ENCODE data around the gene CCRL2. TPM values are rescaled to one million over a fixed set of nuclear protein-coding genes. Genes with fewer than 3 reads are reported as not detected.

Gene CCRL2
- total and polyA plus RNA-seq, 12 donors = 0.60 to 6.8 (median 1.9) TPM

DNA sequence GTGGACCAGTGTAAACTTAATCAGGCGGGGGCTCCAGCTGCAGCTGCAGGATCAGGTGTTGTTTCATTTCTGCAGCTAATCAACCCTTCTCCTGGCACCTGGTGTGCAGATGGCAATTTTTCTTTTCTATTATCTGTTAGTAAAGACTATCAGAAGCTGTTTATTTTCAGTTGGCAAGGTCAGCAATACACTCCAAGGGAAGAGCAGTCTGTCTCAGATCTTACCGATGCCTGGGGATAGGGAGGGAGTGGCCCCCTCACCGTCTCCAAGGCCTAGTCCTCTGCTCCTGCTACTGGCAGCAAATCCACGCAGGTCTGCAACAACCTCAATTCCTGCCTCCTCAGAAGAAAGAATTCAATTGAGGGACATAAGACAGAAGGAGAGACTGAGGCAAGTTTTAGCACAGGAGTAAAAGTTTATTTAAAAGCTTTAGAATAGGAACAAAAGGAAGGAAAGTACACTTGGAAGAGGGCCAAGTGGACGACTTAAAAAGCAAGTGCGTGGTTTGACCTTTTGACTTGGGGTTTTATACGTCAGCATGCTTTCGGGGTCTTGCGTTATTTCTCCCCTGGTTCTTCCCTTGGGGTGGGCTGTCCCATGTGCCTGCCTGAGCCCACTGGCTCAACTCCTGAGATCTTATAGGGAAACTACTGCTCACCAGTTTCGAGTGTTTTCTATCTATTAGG lies 9.2 kb downstream of the CCRL2 start:
- no peaks in the 10 kb centered on the region for H3K36me3 ChIP-seq (replicated peaks in 1 of 2)
- intact Hi-C loops (cut with DNase I) = no loop called here
- H3K9me3 ChIP-seq (replicated peaks in 1 of 3) = no peaks in the 10 kb centered on the region
- H3K4me1 ChIP-seq (replicated peaks in 1 of 2) = no peaks in the 10 kb centered on the region
- H3K27me3 ChIP-seq = no peaks in the 10 kb centered on the region
- TF ChIP-seq POLR2A (IDR thresholded peaks at IDR 0.05) (no peak), CTCF (IDR thresholded peaks at IDR 0.05) (no peak)
- H3K4me3 ChIP-seq = no peak overlapping the region
- H3K27ac ChIP-seq = no peak overlapping the region
- no peak for DNase-seq
- WGBS, 4 donors = 50 to 59% (median 50%) methylated on average over 10 of the region's 10 CpGs

- 81 to 90% (median 86%) methylated on average over 7 of the region's 7 CpGs for WGBS, 4 donors
- Histone ChIP-seq H3K27me3 (no peaks in the 10 kb centered on the region), H3K36me3 (replicated peaks in 1 of 2) (no peaks in the 10 kb centered on the region), H3K9me3 (replicated peaks in 1 of 3) (no peaks in the 10 kb centered on the region), H3K4me1 (replicated peaks in 1 of 2) (no peaks in the 10 kb centered on the region), H3K27ac (no peak overlapping the region), H3K4me3 (no peak overlapping the region)
- TF ChIP-seq CTCF (IDR thresholded peaks at IDR 0.05) (no peak), POLR2A (IDR thresholded peaks at IDR 0.05) (no peak)
- intact Hi-C loops (cut with DNase I) = no loop called here
- no peak for DNase-seq
Measured at GRCh38 chr3:46416811-46417510, 9.9 kb downstream of the CCRL2 start.

DNA sequence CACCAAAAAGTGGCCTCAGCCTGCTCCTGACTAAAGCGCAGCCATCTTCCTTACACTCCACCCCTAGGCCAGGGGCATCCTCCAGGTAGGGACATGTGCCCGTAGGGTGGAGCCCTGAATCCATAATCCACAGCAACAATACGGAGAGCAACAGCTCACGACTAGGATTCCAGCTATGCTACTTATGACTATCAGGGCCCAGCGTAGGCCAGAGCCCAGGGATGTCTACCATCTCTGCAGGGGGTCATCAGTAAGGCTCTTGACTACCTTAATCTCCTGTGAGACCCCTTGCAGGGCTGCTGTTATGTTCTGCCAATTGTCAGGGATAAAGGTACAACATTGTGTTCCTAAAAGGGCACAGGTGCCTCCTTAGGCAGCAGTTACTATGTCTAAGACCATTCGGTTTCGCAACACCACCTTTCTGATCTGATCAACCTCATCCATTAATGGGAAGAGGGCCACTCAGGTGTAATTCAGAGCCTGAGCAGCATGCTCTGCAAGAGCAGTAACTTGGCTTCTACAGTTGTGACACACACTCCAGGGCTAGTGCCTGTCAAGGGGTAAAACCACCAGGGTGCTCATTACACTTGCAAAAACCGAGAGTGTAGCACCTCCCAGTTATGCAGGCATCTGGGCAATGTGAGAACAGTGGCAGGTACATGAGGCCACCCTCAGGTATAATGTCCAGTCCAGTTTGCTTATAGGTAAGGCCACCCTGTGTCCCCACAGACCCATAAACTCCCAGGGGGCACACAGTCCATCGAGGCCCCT lies 11.0 kb downstream of the CCRL2 start:
- intact Hi-C loops (cut with DNase I) = no loop called here
- TF ChIP-seq CTCF (IDR thresholded peaks at IDR 0.05) (no peak), POLR2A (IDR thresholded peaks at IDR 0.05) (no peak)
- H3K27me3 ChIP-seq = no peaks in the 10 kb centered on the region
- no peaks in the 10 kb centered on the region for H3K9me3 ChIP-seq (replicated peaks in 1 of 3)
- no peak overlapping the region for H3K27ac ChIP-seq
- H3K4me1 ChIP-seq (replicated peaks in 1 of 2) = no peaks in the 10 kb centered on the region
- DNase-seq = no peak
- H3K36me3 ChIP-seq (replicated peaks in 1 of 2) = no peaks in the 10 kb centered on the region
- no peak overlapping the region for H3K4me3 ChIP-seq
- WGBS, 4 donors = 81 to 96% (median 85%) methylated on average over 7 to 9 of the region's 9 CpGs

GRCh38 chr3:46419816-46420215 lies 12.8 kb downstream of the CCRL2 start:
- Histone ChIP-seq H3K4me1 (replicated peaks in 1 of 2) (no peaks in the 10 kb centered on the region), H3K36me3 (replicated peaks in 1 of 2) (no peaks in the 10 kb centered on the region), H3K4me3 (no peak overlapping the region), H3K9me3 (replicated peaks in 1 of 3) (no peaks in the 10 kb centered on the region), H3K27me3 (no peaks in the 10 kb centered on the region), H3K27ac (no peak overlapping the region)
- intact Hi-C loops (cut with DNase I) = no loop called here
- no peak for DNase-seq
- WGBS, 4 donors = 89 to 96% (median 95%) methylated on average over 2 to 4 of the region's 4 CpGs
- TF ChIP-seq POLR2A (IDR thresholded peaks at IDR 0.05) (no peak), CTCF (IDR thresholded peaks at IDR 0.05) (no peak)
